A172 (cell line): ENCODE data around the gene ANKS4B. TPM values are rescaled to one million over a fixed set of nuclear protein-coding genes. Genes with fewer than 3 reads are reported as not detected.
"Not testable (repeated sequence)": the region's sequence is repeated elsewhere in the genome, so short reads cannot be mapped to it uniquely, and the experiment has no call there.

ENCODE experiments used
- DNase-seq: peaks from one replicate; pipeline ENCODE4 v3.0.0-alpha.2; 2015; ENCODE audit warnings: low spot score
- total RNA-seq: library from RNA; depleted of rRNA; stranded (reverse); fragments of >200 nt; shearing (Covaris generic); gene quantifications from 2 replicates; pipeline ENCODE4 v1.2.3, GENCODE V29; 2014; rRNA removed

Gene ANKS4B, protein sequence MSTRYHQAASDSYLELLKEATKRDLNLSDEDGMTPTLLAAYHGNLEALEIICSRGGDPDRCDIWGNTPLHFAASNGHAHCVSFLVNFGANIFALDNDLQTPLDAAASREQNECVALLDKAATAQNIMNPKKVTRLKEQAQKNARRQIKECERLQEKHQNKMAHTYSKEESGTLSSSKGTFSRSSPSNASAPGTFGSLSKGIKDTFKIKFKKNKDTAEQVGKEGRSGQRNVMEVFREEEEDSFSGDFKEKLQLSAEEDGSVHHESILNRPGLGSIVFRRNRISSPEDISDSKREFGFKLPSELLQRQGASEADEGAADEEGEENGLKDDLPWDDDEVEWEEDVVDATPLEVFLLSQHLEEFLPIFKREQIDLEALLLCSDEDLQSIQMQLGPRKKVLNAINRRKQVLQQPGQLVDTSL
- total RNA-seq: not detected in 2 replicates

DNA sequence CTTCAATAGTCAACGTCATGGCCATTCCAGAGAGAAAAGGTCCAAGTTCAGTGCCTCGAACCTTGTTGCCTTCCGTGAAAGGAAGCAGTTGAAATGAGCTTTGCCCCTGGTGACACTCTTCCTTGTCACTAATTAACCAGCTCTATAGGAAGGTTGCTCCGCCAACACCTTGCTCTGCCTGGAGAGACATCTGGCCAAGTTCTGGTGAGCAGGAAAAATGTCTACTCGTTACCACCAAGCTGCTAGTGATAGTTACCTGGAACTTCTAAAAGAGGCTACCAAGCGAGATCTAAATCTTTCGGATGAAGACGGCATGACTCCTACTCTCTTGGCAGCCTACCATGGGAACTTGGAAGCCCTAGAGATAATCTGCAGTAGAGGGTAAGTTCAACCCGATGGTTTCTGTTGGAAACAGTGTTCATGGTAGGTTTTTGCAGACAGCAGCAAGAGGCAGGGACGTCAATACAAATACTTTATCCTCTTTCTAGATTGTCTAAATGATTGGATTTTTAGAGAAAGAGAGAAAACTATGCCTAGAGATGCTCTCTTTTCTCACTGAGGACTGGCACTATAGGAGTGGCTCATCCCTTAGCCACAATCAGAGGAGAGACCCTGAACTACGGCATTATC, at the start of gene ANKS4B:
ANKS4B (plus strand) TSS at position 179 of the 630 bp plus-strand sequence; CDS start at position 218, 39 bp downstream.
- DNase-seq: no peak

DNA sequence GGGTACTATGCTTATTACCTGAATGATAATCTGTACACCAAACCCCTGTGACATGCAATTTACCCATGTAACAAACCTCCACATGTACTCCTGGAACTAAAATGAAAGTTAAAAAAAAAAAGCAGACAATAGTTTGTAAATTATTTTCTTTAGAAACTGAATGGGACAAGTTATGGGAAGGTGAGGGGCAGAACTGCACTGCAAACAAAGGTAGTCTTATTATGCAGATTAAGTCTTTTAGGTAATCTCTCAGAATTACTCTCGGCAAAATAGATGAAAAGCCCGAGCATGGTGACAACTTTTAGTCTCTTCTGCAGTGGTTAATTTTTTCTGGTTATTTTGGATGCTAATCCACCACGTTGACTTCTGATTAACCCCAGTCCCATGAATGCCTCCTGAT, 49.5 kb upstream of the ANKS4B start:
- DNase-seq: no peak

DNA sequence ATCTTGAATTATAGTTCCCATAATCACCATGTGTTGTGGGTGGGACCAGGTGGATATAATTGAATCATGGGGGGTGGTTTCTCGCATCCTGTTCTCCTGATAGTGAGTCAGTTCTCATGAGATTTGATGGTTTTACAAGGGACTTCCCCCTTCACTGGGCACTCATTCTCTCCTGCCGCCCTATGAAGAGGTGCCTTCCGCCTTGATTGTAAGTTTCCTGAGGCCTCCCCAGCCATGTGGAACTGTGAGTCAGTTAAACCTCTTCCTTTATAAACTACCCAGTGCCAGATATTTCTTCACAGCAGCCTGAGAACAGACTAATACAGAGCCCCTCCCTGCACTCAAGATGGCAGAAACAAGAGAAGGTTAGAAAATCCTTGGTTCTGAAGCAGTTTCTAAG, 48.7 kb upstream of the ANKS4B start:
- DNase-seq: peak; percentile 55

DNA sequence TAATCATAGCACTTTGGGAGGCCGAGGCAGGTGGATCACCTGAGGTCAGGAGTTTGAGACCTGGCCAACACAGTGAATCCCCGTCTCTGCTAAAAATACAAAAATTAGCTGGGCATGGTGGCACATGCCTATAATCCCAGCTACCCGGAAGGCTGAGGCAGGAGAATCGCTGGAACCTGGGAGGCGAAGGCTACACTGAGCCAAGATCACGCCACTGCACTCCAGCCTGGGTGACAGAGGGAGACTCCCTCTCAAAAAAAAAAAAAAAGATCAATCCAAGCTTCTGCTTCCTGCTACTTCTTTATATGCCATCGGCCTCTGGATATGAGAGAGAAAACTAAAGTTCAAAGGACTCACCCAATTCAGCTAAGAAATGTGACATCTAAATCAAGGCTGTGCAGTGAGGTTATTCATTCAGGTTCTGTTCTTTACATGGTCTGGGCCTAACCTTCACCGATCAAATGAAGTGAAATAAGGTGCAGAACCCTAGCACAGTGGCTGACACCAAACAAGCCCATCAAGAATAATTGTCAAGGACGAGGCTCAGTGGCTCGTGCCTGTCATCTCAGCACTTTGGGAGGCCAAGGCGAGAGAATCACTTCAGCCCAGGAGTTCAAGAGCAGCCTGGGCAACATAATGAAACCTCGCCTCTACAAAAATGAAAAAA, 47.7 kb upstream of the ANKS4B start:
- DNase-seq: no peak

DNA sequence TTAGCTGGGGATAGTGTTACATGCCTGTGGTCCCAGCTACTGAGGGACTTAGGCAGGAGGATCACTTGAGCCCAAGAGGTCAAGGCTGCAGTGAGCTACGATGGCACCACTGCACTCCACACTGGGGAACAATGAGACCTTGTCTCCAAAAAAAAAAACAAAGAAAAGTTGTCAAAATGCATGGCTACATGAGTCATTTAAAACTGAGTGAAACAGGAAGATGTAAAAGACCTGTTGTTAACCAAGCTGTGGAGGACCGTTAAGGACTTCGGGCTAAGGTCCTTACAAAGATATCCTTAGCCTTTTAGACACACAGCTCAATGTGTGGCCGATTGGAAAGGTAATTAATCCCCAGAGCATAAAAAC, 47.2 kb upstream of the ANKS4B start:
- DNase-seq: no peak

DNA sequence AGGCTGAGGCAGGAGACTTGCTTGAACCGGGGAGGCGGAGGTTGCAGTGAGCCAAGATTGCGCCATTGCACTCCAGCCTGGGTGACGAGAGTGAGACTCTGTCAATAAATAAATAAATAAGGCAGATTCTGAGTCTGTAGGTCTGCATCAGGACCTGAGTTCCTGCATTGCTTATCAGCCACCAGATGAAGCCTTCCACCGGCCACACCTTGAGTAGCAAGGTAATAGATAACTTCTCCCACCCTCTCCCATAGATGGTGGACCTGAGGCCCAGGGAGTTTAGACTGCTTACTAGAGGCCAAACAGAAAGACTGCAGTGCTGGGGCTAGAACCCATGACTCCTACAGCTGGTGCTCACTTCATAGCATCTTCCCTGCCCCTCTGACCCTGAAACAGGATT, 44.2 kb upstream of the ANKS4B start:
- DNase-seq: no peak

DNA sequence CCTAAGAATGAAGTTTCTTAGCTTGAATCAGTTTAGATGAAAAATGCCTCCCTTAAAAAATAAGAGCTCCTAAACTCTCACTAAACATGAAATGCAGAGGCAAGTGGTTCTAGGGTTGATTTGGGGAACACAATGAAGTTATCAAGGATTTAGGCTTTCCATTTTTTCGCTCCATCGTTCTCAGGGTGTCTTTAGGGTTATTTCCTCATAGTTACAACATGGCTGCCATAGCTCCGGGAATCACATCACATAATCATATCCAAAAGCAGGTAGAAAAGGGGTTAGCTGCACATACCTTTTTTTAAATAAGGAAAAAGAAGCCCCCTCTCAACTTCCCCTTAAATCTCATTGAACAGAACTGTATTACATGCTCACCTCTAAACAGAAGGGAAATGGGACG, 43.5 kb upstream of the ANKS4B start:
- DNase-seq: no peak

DNA sequence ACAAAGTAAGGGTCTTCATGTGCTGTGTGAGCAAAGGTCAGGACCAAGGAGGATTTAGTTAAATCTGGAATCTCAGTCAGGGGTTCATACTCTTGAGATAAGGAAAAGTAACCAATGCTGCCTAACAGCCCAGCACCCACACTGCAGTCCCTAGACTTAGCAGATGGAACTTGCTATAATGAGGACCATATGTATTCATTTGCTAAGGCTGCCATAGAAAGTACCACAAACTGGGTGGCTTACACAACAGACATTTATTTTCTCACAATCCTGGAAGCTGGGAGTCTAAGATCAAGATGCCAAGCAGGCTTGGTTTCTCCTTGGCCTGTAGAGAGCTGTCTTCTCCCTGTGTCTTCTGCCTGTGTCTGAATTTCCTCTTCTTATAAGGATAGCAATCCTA, 42.9 kb upstream of the ANKS4B start:
- DNase-seq: no peak

DNA sequence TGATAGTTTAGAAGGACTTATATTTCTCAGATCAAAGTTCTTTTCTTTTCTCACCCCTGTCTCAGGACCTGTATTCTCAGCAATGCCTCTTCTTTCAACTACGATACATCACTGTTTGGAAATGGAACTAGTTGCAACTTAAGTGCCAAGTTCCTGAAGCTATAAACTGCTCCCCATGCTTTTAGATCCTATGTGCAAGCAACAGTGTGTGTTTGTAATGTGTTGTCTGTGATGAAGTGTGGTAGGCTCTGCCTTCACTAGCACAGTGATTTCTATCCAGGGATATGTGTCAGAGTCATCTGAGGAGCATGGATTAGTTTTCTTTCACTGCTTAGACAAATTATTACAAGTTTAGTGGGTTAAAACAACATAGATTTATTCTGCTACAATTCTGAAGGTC, 40.5 kb upstream of the ANKS4B start:
- DNase-seq: no peak

DNA sequence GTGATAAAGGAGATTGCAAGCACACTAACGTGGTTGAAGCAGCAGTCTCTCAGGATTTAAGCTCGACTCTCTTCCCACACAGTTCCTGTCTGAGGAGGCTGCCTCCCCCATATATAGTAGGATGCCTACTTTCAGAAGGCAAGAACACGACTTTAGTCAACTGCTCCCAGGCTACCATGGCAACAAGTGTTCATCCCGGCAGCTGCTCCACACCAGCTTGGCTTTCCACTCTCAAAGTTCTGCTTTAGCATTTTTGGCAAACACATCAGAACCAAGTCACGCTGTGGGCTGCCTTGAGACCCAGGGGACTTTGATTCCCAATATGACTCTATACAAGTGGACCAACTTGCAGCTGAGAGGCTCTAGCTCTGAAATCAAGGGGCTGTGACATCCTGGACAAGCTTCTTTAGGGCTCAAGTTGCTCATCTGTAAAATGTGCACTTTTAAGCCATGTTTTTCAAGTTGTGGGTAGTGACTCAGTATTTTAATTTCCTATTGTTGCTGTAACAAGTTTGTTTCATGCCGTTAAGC, 38.7 kb upstream of the ANKS4B start:
- DNase-seq: no peak

DNA sequence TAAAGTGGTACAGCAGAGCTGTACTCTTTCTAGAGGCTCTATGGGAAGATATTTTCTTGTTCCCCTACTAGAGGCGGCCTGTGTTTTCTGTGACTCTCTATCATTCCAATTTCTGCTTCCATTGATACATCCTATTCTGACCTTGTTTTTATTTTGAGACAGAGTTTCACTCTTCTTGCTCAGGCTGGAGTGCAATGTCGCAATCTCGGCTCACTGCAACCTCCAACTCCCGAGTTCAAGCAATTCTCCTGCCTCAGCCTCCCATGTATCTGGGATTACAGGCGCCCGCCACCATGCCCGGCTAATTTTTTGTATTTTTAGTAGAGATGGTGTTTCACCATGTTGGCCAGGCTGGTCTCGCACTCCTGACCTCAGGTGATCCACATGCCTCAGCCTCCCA, 38.2 kb upstream of the ANKS4B start:
- DNase-seq: not testable (repeated sequence)

DNA sequence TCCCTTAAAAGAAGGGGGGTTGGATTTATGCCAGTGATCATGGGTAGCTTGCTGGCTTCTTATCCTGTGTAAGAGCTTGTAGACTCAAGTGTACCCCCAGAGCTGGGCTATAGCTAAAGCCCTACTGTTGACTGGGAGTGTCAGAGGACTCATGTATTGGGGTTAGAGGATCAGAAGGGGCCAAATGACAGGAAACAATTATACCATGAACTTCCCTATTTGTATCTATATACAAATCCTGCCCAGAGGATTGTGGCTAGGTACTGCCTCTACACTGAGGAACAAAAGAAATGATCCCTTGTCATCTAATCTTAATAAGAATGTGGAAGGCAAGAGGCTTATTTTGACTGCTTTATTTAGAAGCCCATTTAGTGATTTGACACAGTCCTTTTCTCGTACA, 36.4 kb upstream of the ANKS4B start:
- no peak for DNase-seq

DNA sequence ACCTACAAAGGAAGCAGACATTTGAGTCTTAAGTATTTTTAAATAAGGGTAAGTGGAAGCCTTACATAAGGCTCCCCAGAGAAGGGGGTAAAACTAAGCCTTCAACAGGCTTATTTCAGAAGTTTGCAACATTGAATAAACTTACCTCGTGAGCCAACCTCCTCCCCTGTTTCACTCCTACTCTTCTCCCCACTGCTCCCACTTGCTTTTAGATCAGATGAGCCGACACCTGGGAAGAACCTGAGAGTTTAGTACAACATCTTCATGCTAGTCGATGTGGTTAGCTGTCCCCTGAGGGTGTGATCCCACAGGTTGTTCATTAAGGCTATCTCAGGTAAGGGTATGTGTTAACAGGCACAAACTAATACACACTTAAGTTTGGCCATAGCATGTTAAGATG, 35.9 kb upstream of the ANKS4B start:
- no peak for DNase-seq

DNA sequence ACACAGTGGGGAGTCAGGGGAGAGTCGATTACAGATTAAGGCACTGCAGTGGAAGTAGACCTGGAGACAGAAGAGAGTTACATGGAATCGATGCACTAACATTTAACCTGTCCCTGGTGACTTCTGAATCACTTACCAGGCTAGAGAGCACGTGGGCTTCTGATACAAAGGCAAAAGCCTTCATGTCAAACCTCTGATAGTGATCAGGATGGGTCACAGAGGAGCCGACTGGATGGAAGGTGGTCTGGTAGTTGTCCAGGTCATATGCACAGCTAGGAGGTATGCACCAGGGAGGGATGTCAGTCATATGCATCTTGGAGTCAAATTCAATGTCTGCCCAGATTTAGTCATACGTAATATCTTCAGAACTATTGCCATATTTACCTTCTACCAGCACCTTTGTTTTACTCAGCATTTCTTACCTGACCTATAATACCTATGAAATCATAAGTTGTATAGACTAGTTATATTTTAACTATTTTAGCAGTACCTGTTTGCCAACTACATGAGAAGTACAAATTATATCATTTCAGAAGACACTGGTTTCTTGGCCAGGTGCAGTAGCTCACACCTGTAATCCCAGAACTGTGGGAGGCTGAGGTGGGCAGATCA, 33.8 kb upstream of the ANKS4B start:
- DNase-seq: no peak

DNA sequence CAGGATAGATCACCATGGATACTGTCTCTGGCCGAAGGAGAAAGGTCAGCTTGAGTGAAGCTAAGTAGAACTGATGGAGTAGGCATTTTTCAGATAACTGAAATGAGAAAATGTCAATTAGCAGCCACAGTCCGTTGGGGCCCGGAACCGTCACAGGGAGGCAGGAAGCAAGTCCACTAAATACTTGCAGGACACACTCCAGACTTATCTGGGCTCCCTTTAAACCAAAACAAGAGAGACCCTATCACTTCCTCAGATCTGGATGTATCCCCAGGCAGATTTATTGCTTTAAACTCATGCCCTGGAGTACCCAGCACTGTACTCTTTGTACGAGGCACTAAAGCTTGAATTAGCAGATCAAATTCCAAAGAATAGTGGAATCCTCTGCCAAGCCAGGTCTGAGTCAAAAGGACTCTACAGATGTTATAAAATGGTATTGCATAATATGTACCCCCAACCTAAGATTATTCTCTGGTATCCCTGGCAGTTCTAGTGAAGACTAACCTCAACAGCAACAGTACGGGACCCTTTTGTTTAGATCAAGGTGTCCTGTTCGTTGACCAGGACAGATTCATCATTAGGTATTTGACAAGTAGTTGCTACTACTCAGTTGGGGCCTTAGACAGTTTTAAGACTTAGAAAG, 30.2 kb upstream of the ANKS4B start:
- DNase-seq: no peak

DNA sequence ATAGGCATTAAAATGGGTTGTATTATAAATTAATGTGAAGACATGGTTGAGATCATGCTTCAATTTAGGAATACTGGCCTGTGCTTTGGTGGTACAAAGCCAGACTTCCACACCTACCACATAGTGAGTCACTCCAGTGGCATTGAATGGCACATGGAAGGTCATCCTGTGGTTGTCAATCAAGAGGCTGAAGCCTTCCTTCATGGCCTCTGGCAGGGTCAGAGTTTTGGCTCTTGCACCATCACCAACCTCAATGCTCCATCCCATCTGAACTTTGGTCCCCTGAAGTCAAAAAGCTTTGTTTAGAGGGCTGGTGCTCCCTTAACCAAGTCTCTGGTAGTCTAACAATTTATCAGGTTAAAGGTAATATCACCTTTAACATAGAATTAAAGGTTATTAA, 28.2 kb upstream of the ANKS4B start:
- no peak for DNase-seq

DNA sequence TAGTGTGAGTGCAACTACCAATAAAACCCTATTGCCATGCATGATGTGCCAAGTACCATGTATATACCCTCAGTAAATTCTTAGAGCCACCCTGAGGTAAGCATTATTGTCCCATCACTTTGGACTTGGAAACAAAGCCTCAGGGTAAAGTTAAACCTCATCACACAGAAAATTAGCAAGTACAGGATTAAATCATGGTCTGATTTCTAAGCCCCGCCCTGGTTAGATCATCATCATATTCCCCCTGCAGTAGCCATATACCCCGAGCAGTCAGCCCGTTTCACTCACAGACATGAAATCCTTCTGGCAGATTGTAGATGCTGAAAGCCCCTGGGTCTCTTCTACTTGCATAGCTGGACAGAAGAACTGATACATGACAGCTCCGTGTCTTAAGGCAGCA, 26.9 kb upstream of the ANKS4B start:
- DNase-seq: no peak

DNA sequence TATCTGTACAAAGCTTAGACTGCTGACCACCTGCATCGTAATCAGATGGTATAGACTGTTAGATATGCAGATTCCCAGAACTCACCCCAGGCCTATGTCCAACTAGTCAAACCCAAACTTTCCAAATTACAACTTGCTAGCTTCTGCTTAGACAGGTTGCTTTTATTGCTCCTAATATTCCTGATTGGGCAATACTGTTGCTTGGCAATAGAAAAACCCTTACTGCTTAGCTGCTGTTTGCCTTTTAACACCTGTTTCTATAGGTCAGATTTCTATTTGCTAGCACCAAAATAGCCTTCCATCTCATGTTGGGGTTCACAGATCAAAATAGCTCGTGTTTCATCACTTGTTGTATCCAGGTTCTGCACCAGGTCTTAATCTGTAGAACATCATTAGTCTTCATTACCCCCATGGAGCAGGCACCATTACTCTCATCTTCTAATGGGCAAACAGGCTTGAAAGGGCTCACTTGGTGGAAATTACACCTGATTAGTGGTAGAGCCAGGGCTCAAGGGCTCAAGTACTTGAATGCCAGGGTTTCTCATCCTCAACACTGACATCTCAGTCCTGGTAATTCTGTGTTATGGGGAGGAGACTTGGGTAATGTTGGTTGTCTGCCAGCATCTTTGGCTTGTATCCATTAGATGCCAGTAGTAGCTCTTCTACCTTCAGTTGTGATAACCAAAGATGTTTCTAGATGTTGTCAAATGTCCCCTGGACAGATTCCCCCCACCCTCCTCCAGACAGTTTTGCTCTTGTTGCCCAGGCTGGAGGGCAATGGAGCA, 24.9 kb upstream of the ANKS4B start:
- DNase-seq: no peak

DNA sequence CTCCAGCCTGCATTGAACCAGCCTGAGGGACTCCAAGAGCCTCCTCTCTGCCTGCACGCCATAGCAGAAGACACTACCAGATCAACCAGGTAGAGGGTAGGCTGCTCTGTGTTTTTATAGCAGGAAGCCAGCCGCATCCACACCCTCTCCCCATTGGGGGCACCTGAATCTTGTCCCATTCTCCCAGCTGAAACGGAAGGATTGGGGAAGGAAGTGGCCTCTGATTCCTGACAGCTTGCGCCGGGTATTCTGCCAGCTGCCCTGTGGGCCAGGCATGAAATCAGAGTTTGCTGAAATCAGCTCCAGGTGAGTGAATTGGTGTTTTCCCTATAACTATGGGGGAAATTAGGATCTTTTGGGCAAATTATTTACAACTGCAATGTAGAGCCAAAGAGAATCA, 22.0 kb upstream of the ANKS4B start, which contains the start of gene ZP2:
ZP2 (minus strand) TSS at position 89 of the 400 bp plus-strand sequence; CDS start at position 62, 27 bp downstream.
- no peak for DNase-seq

DNA sequence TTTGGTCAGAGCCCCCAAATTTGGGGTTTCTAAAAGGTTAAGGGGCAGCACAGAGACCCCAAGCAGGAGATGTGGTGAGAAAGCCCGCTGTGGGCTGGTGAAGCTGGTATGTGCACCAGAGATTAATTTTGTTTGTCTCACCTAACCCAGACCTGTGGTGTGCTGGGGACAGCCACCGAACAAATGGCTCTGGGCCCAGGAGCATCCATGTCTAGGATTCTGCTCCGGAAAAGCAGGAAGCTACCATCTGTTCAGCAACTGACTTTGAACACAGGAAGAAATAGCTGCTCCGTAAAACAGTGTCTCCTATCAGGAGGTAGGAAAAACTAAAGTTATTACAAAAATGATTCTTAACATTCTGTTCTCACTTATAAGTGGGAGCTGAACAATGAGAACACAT, 19.4 kb upstream of the ANKS4B start:
- DNase-seq: no peak

DNA sequence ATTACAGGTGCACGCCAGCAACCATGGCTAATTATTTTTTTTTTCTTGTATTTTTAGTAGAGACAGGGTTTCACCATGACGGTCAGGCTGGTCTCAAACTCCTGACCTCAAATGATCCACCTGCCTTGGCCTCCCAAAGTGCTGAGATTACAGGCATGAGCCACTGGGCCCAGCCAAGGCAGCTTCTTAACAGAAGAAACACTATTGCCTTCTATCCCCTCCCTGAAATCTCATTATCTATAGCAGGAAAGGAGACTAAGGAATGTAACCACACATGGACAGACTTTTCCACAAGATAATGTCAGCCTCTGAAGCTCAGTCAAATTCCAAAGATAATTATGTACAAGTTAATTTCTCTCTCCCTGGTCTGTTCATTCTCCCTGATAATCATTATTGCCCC, 16.4 kb upstream of the ANKS4B start:
- DNase-seq: no peak
